ENCODE data around the gene CALML5. TPM values are rescaled to one million over a fixed set of nuclear protein-coding genes. Genes with fewer than 3 reads are reported as not detected.

CALML5 gene
- total RNA-seq, 1 experiment from 2014 or later, result not detected

DNA sequence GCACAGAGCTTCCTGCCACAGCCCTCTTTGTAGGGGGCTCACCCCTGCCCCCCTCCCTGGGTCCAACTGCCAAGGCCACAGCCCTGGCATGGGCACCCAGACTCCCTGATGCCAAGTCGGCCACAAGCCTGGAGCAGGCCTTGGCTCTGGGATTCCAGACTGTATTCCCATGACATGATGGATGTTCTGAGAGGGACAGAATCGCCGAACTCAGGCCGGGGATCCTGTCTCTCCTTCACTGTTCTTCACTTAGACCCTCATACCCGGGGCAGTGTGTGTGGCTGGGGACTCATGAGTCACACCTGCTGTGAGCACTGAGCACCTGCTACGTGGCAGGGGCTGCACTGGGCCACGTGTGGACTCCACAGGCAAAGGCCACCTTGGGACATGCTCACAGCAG lies 7.9 kb downstream of the CALML5 start:
- no peak overlapping the region for H3K27ac ChIP-seq (ENCODE audit: low read length)
- CTCF ChIA-PET, result no interaction called here
- H3K36me3 ChIP-seq (ENCODE audit: control insufficient read depth, insufficient read depth, low read length), result no peaks in the 10 kb centered on the region
- in situ Hi-C loops (cut with HindIII; ENCODE audit: low pct_unique_long_range_greater_than_20kb, low sequenced_read_pairs), result no loop called here
- H3K9me3 ChIP-seq (ENCODE audit: control insufficient read depth, insufficient read depth, low read depth, low read length), result no peaks in the 10 kb centered on the region
- no peaks in the 10 kb centered on the region for H3K27me3 ChIP-seq (ENCODE audit: control insufficient read depth, insufficient read depth, low read length)
- no peaks in the 10 kb centered on the region for H3K4me1 ChIP-seq (ENCODE audit: control insufficient read depth, insufficient read depth, low read length)
- intact Hi-C loops (cut with micrococcal nuclease; ENCODE audit: unreplicated experiment), result no loop called here
- TF ChIP-seq, protein P1, sequence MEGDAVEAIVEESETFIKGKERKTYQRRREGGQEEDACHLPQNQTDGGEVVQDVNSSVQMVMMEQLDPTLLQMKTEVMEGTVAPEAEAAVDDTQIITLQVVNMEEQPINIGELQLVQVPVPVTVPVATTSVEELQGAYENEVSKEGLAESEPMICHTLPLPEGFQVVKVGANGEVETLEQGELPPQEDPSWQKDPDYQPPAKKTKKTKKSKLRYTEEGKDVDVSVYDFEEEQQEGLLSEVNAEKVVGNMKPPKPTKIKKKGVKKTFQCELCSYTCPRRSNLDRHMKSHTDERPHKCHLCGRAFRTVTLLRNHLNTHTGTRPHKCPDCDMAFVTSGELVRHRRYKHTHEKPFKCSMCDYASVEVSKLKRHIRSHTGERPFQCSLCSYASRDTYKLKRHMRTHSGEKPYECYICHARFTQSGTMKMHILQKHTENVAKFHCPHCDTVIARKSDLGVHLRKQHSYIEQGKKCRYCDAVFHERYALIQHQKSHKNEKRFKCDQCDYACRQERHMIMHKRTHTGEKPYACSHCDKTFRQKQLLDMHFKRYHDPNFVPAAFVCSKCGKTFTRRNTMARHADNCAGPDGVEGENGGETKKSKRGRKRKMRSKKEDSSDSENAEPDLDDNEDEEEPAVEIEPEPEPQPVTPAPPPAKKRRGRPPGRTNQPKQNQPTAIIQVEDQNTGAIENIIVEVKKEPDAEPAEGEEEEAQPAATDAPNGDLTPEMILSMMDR (IDR thresholded peaks at IDR 0.05), result no peak
- TF ChIP-seq POLR2AphosphoS5 (IDR thresholded peaks at IDR 0.05; ENCODE audit: low read depth, low read length) (no peak), SIN3A (IDR thresholded peaks at IDR 0.05; ENCODE audit: borderline replicate concordance, insufficient read depth, low read depth, low read length) (no peak), TCF7L2 (IDR thresholded peaks at IDR 0.05; ENCODE audit: low read depth, low read length) (no peak)
- TF ChIP-seq, protein P2, sequence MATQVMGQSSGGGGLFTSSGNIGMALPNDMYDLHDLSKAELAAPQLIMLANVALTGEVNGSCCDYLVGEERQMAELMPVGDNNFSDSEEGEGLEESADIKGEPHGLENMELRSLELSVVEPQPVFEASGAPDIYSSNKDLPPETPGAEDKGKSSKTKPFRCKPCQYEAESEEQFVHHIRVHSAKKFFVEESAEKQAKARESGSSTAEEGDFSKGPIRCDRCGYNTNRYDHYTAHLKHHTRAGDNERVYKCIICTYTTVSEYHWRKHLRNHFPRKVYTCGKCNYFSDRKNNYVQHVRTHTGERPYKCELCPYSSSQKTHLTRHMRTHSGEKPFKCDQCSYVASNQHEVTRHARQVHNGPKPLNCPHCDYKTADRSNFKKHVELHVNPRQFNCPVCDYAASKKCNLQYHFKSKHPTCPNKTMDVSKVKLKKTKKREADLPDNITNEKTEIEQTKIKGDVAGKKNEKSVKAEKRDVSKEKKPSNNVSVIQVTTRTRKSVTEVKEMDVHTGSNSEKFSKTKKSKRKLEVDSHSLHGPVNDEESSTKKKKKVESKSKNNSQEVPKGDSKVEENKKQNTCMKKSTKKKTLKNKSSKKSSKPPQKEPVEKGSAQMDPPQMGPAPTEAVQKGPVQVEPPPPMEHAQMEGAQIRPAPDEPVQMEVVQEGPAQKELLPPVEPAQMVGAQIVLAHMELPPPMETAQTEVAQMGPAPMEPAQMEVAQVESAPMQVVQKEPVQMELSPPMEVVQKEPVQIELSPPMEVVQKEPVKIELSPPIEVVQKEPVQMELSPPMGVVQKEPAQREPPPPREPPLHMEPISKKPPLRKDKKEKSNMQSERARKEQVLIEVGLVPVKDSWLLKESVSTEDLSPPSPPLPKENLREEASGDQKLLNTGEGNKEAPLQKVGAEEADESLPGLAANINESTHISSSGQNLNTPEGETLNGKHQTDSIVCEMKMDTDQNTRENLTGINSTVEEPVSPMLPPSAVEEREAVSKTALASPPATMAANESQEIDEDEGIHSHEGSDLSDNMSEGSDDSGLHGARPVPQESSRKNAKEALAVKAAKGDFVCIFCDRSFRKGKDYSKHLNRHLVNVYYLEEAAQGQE (IDR thresholded peaks at IDR 0.05; ENCODE audit: insufficient read depth in 1 of 2, low read depth in 2 of 2, low read length in 1 of 2), result no peak
- DNase-seq (ENCODE audit: low read depth, low spot score) (no peak), ATAC-seq (no peak)
- no peak overlapping the region for H3K4me3 ChIP-seq (ENCODE audit: low read depth in 2 of 2, low read length in 2 of 2)
- POLR2A ChIA-PET, result no interaction called here
- BruUV-seq (replicated peaks), result no TSS peak

DNA sequence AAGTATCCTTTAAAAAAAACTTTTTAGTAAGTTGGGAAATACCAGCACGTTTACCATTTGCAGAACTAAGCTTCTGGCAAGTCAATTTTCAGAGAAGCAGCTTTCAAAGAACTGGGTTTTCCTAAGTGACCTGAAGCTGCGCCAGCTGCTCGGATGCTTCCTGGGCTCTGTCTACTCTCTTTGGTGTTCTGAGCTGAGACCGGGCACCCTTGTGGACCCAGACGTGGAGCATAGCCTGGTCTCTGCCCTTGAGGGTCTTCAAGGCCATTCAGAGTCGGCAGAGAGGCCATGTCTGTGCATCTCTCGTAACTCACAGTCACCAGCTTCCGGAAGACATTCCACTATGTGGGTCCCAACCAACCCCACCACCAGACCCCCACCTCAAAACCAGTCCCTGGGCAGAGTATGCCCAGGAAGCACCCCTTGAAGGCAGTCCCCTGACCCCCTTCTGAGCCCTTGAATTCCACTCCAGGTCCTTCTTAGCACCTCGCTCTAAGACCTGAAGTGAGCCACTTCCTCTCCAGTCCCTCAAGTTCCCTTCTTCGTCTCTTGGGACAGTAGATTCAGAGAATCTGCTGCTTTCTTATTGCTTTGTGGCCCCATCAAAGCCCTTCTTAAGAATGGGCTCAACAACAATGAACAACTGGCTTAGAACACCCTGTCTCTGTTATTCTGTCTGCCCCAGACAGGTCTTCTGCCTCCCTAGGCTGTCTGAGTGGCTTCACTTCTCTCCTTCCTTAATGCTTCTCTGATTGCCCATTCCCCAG lies 8.5 kb downstream of the CALML5 start:
- Histone ChIP-seq H3K4me3 (ENCODE audit: low read depth in 2 of 2, low read length in 2 of 2) (no peak overlapping the region), H3K36me3 (ENCODE audit: control insufficient read depth, insufficient read depth, low read length) (no peaks in the 10 kb centered on the region), H3K4me1 (ENCODE audit: control insufficient read depth, insufficient read depth, low read length) (no peaks in the 10 kb centered on the region), H3K27me3 (ENCODE audit: control insufficient read depth, insufficient read depth, low read length) (no peaks in the 10 kb centered on the region), H3K9me3 (ENCODE audit: control insufficient read depth, insufficient read depth, low read depth, low read length) (no peaks in the 10 kb centered on the region), H3K27ac (ENCODE audit: low read length) (no peak overlapping the region)
- in situ Hi-C loops (cut with HindIII; ENCODE audit: low pct_unique_long_range_greater_than_20kb, low sequenced_read_pairs), result no loop called here
- BruUV-seq (replicated peaks), result no TSS peak
- no peak for TF ChIP-seq SIN3A (IDR thresholded peaks at IDR 0.05; ENCODE audit: borderline replicate concordance, insufficient read depth, low read depth, low read length)
- TF ChIP-seq POLR2AphosphoS5 (IDR thresholded peaks at IDR 0.05; ENCODE audit: low read depth, low read length), result no peak
- TF ChIP-seq TCF7L2 (IDR thresholded peaks at IDR 0.05; ENCODE audit: low read depth, low read length), result no peak
- TF ChIP-seq, protein P2 (IDR thresholded peaks at IDR 0.05; ENCODE audit: insufficient read depth in 1 of 2, low read depth in 2 of 2, low read length in 1 of 2), result no peak
- TF ChIP-seq, protein P1 (IDR thresholded peaks at IDR 0.05), result no peak
- ATAC-seq, result no peak
- POLR2A ChIA-PET, result no interaction called here
- CTCF ChIA-PET, result no interaction called here
- intact Hi-C loops (cut with micrococcal nuclease; ENCODE audit: unreplicated experiment), result no loop called here
- no peak for DNase-seq (ENCODE audit: low read depth, low spot score)
